ENCODE results near the gene GBF1.

GBF1 gene

DNA sequence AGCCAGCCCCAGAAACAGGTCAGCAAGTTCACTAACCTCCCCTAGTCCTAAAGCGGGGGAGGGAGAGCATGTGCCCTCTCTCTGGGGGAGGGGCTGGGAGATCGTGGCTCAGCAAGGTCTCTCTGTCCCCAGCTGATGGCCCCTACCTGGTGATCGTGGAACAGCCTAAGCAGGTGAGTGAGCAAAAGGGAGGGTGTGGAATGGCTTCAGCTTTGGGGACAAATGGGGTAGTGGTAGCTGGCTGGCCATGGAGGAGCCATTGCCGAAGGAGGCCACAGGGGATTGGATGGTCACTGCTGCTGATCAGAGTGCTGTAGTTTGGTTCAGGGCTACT lies 151.0 kb downstream of the GBF1 start:
- DNase-seq (ENCODE audit: low read depth in 1 of 2, low spot score in 1 of 2) = no peak
- H3K27ac ChIP-seq (replicated peaks) = no peak overlapping the region
- peaks cover 8% of the 10 kb centered on the region for H3K27me3 ChIP-seq (ENCODE audit: insufficient read depth, poor library complexity, severe bottlenecking)
- TF ChIP-seq POLR2AphosphoS5 (IDR thresholded peaks at IDR 0.05; ENCODE audit: low read depth) (no peak), GABPA (IDR thresholded peaks at IDR 0.05; ENCODE audit: low read depth) (no peak), SPI1 (IDR thresholded peaks at IDR 0.05; ENCODE audit: borderline replicate concordance, low read depth) (no peak)
- TF ChIP-seq, protein P1, sequence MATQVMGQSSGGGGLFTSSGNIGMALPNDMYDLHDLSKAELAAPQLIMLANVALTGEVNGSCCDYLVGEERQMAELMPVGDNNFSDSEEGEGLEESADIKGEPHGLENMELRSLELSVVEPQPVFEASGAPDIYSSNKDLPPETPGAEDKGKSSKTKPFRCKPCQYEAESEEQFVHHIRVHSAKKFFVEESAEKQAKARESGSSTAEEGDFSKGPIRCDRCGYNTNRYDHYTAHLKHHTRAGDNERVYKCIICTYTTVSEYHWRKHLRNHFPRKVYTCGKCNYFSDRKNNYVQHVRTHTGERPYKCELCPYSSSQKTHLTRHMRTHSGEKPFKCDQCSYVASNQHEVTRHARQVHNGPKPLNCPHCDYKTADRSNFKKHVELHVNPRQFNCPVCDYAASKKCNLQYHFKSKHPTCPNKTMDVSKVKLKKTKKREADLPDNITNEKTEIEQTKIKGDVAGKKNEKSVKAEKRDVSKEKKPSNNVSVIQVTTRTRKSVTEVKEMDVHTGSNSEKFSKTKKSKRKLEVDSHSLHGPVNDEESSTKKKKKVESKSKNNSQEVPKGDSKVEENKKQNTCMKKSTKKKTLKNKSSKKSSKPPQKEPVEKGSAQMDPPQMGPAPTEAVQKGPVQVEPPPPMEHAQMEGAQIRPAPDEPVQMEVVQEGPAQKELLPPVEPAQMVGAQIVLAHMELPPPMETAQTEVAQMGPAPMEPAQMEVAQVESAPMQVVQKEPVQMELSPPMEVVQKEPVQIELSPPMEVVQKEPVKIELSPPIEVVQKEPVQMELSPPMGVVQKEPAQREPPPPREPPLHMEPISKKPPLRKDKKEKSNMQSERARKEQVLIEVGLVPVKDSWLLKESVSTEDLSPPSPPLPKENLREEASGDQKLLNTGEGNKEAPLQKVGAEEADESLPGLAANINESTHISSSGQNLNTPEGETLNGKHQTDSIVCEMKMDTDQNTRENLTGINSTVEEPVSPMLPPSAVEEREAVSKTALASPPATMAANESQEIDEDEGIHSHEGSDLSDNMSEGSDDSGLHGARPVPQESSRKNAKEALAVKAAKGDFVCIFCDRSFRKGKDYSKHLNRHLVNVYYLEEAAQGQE (IDR thresholded peaks at IDR 0.05; ENCODE audit: insufficient replicate concordance, low read depth) = no peak
- TF ChIP-seq, protein P2, sequence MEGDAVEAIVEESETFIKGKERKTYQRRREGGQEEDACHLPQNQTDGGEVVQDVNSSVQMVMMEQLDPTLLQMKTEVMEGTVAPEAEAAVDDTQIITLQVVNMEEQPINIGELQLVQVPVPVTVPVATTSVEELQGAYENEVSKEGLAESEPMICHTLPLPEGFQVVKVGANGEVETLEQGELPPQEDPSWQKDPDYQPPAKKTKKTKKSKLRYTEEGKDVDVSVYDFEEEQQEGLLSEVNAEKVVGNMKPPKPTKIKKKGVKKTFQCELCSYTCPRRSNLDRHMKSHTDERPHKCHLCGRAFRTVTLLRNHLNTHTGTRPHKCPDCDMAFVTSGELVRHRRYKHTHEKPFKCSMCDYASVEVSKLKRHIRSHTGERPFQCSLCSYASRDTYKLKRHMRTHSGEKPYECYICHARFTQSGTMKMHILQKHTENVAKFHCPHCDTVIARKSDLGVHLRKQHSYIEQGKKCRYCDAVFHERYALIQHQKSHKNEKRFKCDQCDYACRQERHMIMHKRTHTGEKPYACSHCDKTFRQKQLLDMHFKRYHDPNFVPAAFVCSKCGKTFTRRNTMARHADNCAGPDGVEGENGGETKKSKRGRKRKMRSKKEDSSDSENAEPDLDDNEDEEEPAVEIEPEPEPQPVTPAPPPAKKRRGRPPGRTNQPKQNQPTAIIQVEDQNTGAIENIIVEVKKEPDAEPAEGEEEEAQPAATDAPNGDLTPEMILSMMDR (IDR thresholded peaks at IDR 0.05; ENCODE audit: insufficient read depth, low read length) = no peak
- no peak overlapping the region for H3K4me3 ChIP-seq (replicated peaks; ENCODE audit: insufficient read depth, low read length)

DNA sequence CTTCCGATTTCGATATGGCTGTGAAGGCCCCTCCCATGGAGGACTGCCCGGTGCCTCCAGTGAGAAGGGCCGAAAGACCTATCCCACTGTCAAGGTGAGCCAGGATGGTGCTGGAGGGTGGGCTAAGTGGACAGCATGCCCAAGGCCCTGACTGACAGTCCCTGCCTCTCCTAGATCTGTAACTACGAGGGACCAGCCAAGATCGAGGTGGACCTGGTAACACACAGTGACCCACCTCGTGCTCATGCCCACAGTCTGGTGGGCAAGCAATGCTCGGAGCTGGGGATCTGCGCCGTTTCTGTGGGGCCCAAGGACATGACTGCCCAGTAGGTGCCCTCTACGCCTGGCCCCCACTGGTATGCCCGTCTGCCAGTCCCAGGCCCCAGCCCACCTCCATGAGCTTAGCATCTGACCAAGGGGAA lies 151.4 kb downstream of the GBF1 start:
- H3K4me3 ChIP-seq (replicated peaks; ENCODE audit: insufficient read depth, low read length) = no peak overlapping the region
- H3K27me3 ChIP-seq (ENCODE audit: insufficient read depth, poor library complexity, severe bottlenecking) = peaks cover 8% of the 10 kb centered on the region
- TF ChIP-seq SPI1 (IDR thresholded peaks at IDR 0.05; ENCODE audit: borderline replicate concordance, low read depth) = no peak
- no peak for TF ChIP-seq GABPA (IDR thresholded peaks at IDR 0.05; ENCODE audit: low read depth)
- TF ChIP-seq, protein P1 (IDR thresholded peaks at IDR 0.05; ENCODE audit: insufficient replicate concordance, low read depth) = no peak
- TF ChIP-seq POLR2AphosphoS5 (IDR thresholded peaks at IDR 0.05; ENCODE audit: low read depth) = no peak
- TF ChIP-seq, protein P2 (IDR thresholded peaks at IDR 0.05; ENCODE audit: insufficient read depth, low read length) = no peak
- H3K27ac ChIP-seq (replicated peaks) = no peak overlapping the region
- no peak for DNase-seq (ENCODE audit: low read depth in 1 of 2, low spot score in 1 of 2)

DNA sequence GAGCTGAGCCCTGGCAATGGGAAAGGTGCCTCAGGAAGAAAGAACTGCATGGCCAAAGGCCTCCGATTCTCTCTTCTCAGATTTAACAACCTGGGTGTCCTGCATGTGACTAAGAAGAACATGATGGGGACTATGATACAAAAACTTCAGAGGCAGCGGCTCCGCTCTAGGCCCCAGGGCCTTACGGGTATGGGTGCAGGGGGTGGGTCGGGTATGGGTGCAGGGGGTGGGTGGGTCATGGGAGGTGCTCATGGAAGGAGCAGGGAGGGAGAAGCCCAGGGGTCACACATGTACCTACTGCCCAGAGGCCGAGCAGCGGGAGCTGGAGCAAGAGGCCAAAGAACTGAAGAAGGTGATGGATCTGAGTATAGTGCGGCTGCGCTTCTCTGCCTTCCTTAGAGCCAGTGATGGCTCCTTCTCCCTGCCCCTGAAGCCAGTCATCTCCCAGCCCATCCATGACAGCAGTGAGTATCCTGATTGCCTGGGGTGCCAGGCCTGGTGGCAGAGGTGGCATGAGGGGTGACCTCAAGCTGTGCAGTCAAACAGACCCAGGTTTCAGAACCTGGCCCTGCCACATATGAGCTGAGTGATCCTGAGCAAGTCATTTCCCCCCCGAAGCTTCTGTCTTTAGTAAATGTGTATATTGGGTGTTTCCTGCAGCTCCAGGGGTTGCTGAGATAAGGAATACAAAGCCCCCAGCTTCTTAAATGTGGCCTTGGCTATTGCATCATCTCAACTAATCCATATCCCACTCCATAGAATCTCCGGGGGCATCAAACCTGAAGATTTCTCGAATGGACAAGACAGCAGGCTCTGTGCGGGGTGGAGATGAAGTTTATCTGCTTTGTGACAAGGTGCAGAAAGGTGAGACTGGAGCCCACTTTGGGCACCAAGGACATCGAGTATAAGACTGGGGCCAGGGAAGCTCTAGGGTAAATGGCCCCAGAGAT lies 152.2 kb downstream of the GBF1 start:
- no peak for DNase-seq (ENCODE audit: low read depth in 1 of 2, low spot score in 1 of 2)
- Histone ChIP-seq H3K27ac (replicated peaks) (no peak overlapping the region), H3K4me3 (replicated peaks; ENCODE audit: insufficient read depth, low read length) (no peak overlapping the region), H3K27me3 (ENCODE audit: insufficient read depth, poor library complexity, severe bottlenecking) (peaks cover 7% of the 10 kb centered on the region)
- TF ChIP-seq, protein P1 (IDR thresholded peaks at IDR 0.05; ENCODE audit: insufficient replicate concordance, low read depth) = no peak
- TF ChIP-seq SPI1 (IDR thresholded peaks at IDR 0.05; ENCODE audit: borderline replicate concordance, low read depth) = no peak
- TF ChIP-seq POLR2AphosphoS5 (IDR thresholded peaks at IDR 0.05; ENCODE audit: low read depth) = no peak
- TF ChIP-seq GABPA (IDR thresholded peaks at IDR 0.05; ENCODE audit: low read depth) = no peak
- TF ChIP-seq, protein P2 (IDR thresholded peaks at IDR 0.05; ENCODE audit: insufficient read depth, low read length) = no peak
